Right renal pelvis (tissue), 4 donors: Measurements from ENCODE around the gene NR2F2. TPM values are rescaled to one million over a fixed set of nuclear protein-coding genes. Genes with fewer than 3 reads are reported as not detected.

Source experiments
- DNase-seq, 4 donors: peaks; one replicate each; pipeline ENCODE4 v3.0.0-alpha.2; 2013; ENCODE audit warnings: low read depth in 4 of 4, low spot score in 3 of 4, missing footprints in 1 of 4
- polyA plus RNA-seq, 4 donors: library from polyadenylated mRNA; unstranded; fragments of 120-200 nt; gene quantifications; one replicate each; pipeline ENCODE4 v1.2.1, GENCODE V29; 2013; ENCODE audit not compliant: insufficient read length in 4 of 4

NR2F2 gene
- polyA plus RNA-seq, 4 donors, result 350 to 428 (median 397) TPM

- peak in 1 of 4 donors; percentile 20 for DNase-seq
These were observed 844 bp downstream of the NR2F2 start for GRCh38 chr15:96331144-96331944.

- no peak for DNase-seq
These were observed 1.6 kb downstream of the NR2F2 start for GRCh38 chr15:96331945-96332636.

- DNase-seq, result no peak
These were observed 2.2 kb downstream of the NR2F2 start for GRCh38 chr15:96332637-96333121.

- DNase-seq, result no peak
These were observed 2.9 kb downstream of the NR2F2 start for GRCh38 chr15:96333131-96334016.

- no peak for DNase-seq
These were observed 3.7 kb downstream of the NR2F2 start for GRCh38 chr15:96334017-96334704.

GRCh38 chr15:96334705-96335410 is 4.4 kb downstream of the NR2F2 start:
- DNase-seq, result no peak

- DNase-seq, result no peak
These were observed 5.0 kb downstream of the NR2F2 start for GRCh38 chr15:96335411-96336024.

- no peak for DNase-seq
These were observed 5.7 kb downstream of the NR2F2 start for GRCh38 chr15:96336108-96336595.

GRCh38 chr15:96336596-96337364 is 6.3 kb downstream of the NR2F2 start:
- DNase-seq, result no peak

GRCh38 chr15:96337365-96338023 is 7.0 kb downstream of the NR2F2 start:
- DNase-seq, result no peak

- no peak for DNase-seq
These were observed 7.7 kb downstream of the NR2F2 start for GRCh38 chr15:96338074-96338765.

GRCh38 chr15:96338766-96339618 is 8.5 kb downstream of the NR2F2 start:
- no peak for DNase-seq

GRCh38 chr15:96339619-96340347 is 9.3 kb downstream of the NR2F2 start:
- no peak for DNase-seq

GRCh38 chr15:96340348-96340597 is 9.8 kb downstream of the NR2F2 start:
- DNase-seq, result no peak

GRCh38 chr15:96340598-96341512 is 10.4 kb downstream of the NR2F2 start:
- no peak for DNase-seq
